ENCODE measurements around the gene IFNE. TPM values are rescaled to one million over a fixed set of nuclear protein-coding genes. Genes with fewer than 3 reads are reported as not detected.
A peak's percentile ranks its signal among the peaks of the same experiment; 100 is the strongest.
"Not testable (repeated sequence)": the region's sequence is repeated elsewhere in the genome, so short reads cannot be mapped to it uniquely, and the experiment has no call there.

Gene IFNE
- total RNA-seq, 6 experiments from 2014 or later = 0.74 to 2.3 (median 0.93) TPM

- peak; percentile 24 for DNase-seq
- peaks cover 59% of the 10 kb centered on the region for H3K4me1 Mint-ChIP-seq (ENCODE audit: low read depth)
- H3K27ac Mint-ChIP-seq = peak overlapping the region; percentile 40; the same call in 1 of the 2 replicates
- peaks cover 50% of the 10 kb centered on the region for H3K36me3 Mint-ChIP-seq (ENCODE audit: low read depth)
- no peak overlapping the region for H3K4me3 Mint-ChIP-seq
- H3K9me3 Mint-ChIP-seq = no peaks in the 10 kb centered on the region
- 0 out of 2 replicates have a peak, but pooled peaks cover 4% of the 10 kb centered on the region for H3K27me3 Mint-ChIP-seq (ENCODE audit: insufficient read depth)
- TF ChIP-seq, protein P1, sequence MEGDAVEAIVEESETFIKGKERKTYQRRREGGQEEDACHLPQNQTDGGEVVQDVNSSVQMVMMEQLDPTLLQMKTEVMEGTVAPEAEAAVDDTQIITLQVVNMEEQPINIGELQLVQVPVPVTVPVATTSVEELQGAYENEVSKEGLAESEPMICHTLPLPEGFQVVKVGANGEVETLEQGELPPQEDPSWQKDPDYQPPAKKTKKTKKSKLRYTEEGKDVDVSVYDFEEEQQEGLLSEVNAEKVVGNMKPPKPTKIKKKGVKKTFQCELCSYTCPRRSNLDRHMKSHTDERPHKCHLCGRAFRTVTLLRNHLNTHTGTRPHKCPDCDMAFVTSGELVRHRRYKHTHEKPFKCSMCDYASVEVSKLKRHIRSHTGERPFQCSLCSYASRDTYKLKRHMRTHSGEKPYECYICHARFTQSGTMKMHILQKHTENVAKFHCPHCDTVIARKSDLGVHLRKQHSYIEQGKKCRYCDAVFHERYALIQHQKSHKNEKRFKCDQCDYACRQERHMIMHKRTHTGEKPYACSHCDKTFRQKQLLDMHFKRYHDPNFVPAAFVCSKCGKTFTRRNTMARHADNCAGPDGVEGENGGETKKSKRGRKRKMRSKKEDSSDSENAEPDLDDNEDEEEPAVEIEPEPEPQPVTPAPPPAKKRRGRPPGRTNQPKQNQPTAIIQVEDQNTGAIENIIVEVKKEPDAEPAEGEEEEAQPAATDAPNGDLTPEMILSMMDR (IDR thresholded peaks at IDR 0.05) = no peak
These were observed 28.0 kb downstream of the IFNE start for GRCh38 chr9:21454149-21454548.

DNA sequence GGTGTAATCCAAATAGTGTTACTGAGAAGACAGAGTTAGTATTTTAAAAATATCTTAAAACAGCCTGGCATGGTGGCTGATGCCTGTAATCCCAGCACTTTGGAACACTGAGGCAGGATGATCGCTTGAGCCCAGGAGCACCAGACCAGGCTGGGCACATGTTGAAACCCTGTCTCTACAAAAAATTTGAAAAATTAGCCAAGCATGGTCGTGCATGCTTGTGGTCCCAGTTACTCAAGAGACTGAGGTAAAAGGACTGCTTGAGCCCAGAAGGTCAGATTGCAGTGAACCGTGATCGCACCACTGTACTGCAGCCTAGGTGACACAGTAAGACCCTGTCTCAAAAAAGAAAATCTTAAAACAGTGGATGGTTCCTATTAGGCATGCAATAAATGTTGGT lies 29.4 kb downstream of the IFNE start:
- H3K4me1 Mint-ChIP-seq (ENCODE audit: low read depth) = peaks cover 74% of the 10 kb centered on the region
- H3K9me3 Mint-ChIP-seq = no peaks in the 10 kb centered on the region
- H3K36me3 Mint-ChIP-seq (ENCODE audit: low read depth) = peaks cover 37% of the 10 kb centered on the region
- 0 out of 2 replicates have a peak, but pooled peaks cover 4% of the 10 kb centered on the region for H3K27me3 Mint-ChIP-seq (ENCODE audit: insufficient read depth)
- no peak overlapping the region for H3K4me3 Mint-ChIP-seq
- no peak for DNase-seq
- peak overlapping the region; percentile 11; the same call in 1 of the 2 replicates for H3K27ac Mint-ChIP-seq
- TF ChIP-seq, protein P1 (IDR thresholded peaks at IDR 0.05) = no peak

DNA sequence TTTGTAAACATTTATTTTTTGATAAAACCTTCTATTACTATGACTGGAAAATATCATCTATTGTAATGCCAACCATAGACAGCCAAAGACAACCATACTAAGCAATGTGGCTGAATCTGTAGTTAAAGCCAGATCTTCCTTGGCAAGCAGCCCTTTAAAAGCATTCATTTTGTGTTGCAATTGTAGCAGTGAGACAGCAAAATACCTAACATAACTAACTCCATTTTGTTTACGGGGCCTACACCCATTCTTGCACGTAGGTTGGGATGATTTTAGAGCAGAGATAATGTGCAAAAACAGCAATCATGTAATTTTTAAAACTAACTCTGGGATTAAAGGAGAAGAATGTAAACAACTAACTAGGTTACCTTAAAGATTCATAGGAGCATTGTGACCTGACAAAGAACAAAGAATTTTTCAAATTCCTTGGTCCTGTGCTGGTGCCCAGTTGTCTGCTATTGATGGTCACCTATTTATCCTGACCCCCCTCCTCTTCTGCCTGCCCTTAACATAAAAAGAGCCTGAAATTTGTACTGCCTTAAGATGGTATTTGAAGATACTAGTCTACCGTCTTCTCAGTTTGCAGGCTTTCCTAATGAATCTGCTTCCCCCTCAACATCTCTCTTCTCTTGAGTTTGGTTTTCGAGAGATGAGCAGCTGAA lies 31.2 kb downstream of the IFNE start:
- peaks cover 92% of the 10 kb centered on the region for H3K4me1 Mint-ChIP-seq (ENCODE audit: low read depth)
- H3K4me3 Mint-ChIP-seq = no peak overlapping the region
- TF ChIP-seq, protein P1 (IDR thresholded peaks at IDR 0.05) = no peak
- H3K27me3 Mint-ChIP-seq (ENCODE audit: insufficient read depth) = 0 out of 2 replicates have a peak, but pooled peaks cover 4% of the 10 kb centered on the region
- H3K9me3 Mint-ChIP-seq = no peaks in the 10 kb centered on the region
- peak; percentile 32 for DNase-seq
- H3K27ac Mint-ChIP-seq = peak overlapping the region; percentile 32
- peaks cover 31% of the 10 kb centered on the region for H3K36me3 Mint-ChIP-seq (ENCODE audit: low read depth)

DNA sequence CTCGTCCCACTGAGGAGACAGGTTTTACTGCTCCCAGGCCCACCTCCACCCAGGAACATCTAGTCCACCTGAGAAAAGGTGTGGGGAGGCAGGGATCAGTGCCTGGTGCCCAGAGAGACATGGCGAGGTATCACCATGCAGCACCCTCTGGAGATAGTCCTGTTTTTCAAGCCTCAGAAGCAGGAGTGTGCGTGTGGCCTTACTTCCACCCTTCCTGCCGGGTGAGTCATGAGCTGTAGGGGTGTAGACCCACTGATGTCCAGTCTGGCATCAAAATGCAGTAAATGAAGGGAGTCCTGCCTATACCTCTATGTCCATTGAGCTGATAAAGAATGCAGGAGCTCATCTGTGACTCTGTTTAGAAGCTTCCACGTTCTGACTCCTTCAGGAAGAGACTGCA lies 32.8 kb downstream of the IFNE start:
- H3K9me3 Mint-ChIP-seq; H3K27ac Mint-ChIP-seq; DNase-seq; H3K4me3 Mint-ChIP-seq; H3K27me3 Mint-ChIP-seq (ENCODE audit: insufficient read depth): not testable (repeated sequence)
- peaks cover 24% of the 10 kb centered on the region for H3K36me3 Mint-ChIP-seq (ENCODE audit: low read depth)
- H3K4me1 Mint-ChIP-seq (ENCODE audit: low read depth) = peaks cover 78% of the 10 kb centered on the region

DNA sequence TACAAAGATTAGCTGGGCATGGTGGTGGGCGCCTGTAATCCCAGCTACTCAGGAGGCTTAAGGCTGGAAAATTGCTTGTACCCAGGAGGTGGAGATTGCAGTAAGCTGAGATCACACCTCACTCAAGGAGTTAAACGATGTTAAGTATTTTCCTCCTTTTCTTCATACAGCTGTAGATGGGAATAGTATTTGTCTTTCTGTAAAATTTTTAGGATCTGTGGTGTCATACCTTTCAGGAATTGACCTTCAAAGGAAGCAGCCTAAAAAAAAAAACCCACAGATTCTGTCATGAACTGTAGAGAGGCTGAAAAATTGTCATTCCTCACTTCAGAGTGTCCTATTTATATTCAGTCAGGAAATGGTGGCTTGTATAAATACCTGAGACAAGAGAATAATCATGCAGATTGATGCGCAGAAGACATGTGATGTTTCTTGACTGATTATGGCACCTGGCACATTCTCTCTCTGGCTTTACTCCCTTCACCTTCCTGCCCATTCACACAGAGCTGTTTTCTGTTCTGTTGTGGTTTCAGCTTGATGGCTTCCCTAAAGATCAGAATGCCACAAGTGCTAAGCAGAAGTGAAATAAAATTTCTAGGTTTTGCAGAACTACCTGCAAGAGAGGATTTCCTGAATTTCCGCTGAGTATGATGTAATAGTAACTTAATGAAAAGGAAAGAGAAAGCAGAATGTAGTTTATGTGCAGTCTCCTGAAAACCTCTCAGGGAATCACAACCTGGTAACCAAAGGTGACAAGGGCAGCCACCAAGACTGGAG lies 38.1 kb downstream of the IFNE start:
- H3K36me3 Mint-ChIP-seq (ENCODE audit: low read depth) = no peaks in the 10 kb centered on the region
- no peaks in the 10 kb centered on the region for H3K9me3 Mint-ChIP-seq

More for the DNA sequence above, 38.1 kb downstream of the IFNE start:
- Mint-ChIP-seq H3K4me1 (ENCODE audit: low read depth) (peaks cover 45% of the 10 kb centered on the region), H3K27me3 (ENCODE audit: insufficient read depth) (no peaks in the 10 kb centered on the region), H3K4me3 (no peak overlapping the region), H3K27ac (no peak overlapping the region)
- no peak for DNase-seq
- TF ChIP-seq, protein P1 (IDR thresholded peaks at IDR 0.05) = no peak

Measured in HFFc6 (cell line).